Caco-2 (cell line): ENCODE results near the gene TMEM63B. TPM values are rescaled to one million over a fixed set of nuclear protein-coding genes. Genes with fewer than 3 reads are reported as not detected.

Experiments
- BruUV-seq: library from RNA; stranded (reverse); fragments of 400-500 nt; replicated peaks from 2 replicates; lab custom pipeline; 2021; lab: Mats Ljungman, UMichigan
- CTCF ChIA-PET: fragments of 300-600 bp; sonication (Branson Sonifier 250); formaldehyde crosslinking; loops from one replicate; lab custom pipeline; 2022; ENCODE audit warnings: antibody characterized with exemption; lab: Charles Lee
- POLR2A ChIA-PET: fragments of 300-600 bp; sonication (Branson Sonifier 250); formaldehyde crosslinking; loops from one replicate; lab custom pipeline; 2022; ENCODE audit warnings: antibody characterized with exemption; lab: Charles Lee
- DNase-seq, 2 experiments: peaks; one replicate each; pipeline versions ENCODE4 v3.0.0 to v3.0.0-alpha.2; 2020 to 2022
- H3K27me3 ChIP-seq: replicated peaks from 2 replicates; pipeline ENCODE4 v1.6.0; 2011; ENCODE audit warnings: low read length; ENCODE audit not compliant: control insufficient read depth, insufficient read depth
- H3K36me3 ChIP-seq: 2 replicates; pipeline ENCODE4 v1.5.1; 2011; ENCODE audit warnings: low read length; ENCODE audit not compliant: control insufficient read depth, insufficient read depth
- H3K4me1 ChIP-seq: fragments of 250-450 bp; sonication (Bioruptor Pico); 2 replicates; pipeline ENCODE4 v1.5.1; 2020; ENCODE audit warnings: mild to moderate bottlenecking
- H3K4me3 ChIP-seq: 2 replicates; pipeline ENCODE4 v1.5.1; 2011; ENCODE audit warnings: low read depth, mild to moderate bottlenecking, control low read depth, low read length
- H3K9me3 ChIP-seq: fragments of 250-450 bp; sonication (Bioruptor Pico); 2 replicates; pipeline ENCODE4 v1.5.1; 2020; ENCODE audit warnings: mild to moderate bottlenecking, moderate library complexity
- H3K27ac Mint-ChIP-seq: one replicate; pipeline ENCODE4 v1.8.0; 2022; ENCODE audit warnings: mixed read lengths; ENCODE audit not compliant: unreplicated experiment
- H3K27me3 Mint-ChIP-seq: one replicate; pipeline ENCODE4 v1.8.0; 2022; ENCODE audit warnings: mixed read lengths; ENCODE audit not compliant: insufficient read depth, unreplicated experiment
- H3K36me3 Mint-ChIP-seq: one replicate; pipeline ENCODE4 v1.8.0; 2022; ENCODE audit warnings: mild to moderate bottlenecking, mixed read lengths; ENCODE audit not compliant: insufficient read depth, unreplicated experiment
- H3K4me1 Mint-ChIP-seq: one replicate; pipeline ENCODE4 v1.8.0; 2022; ENCODE audit warnings: low read depth, mixed read lengths; ENCODE audit not compliant: unreplicated experiment
- H3K4me3 Mint-ChIP-seq: one replicate; pipeline ENCODE4 v1.8.0; 2022; ENCODE audit warnings: mild to moderate bottlenecking, moderate library complexity, mixed read lengths; ENCODE audit not compliant: unreplicated experiment
- H3K9me3 Mint-ChIP-seq: one replicate; pipeline ENCODE4 v1.8.0; 2022; ENCODE audit warnings: mixed read lengths; ENCODE audit not compliant: unreplicated experiment
- intact Hi-C: fragments of 100-400 bp; cut with micrococcal nuclease; formaldehyde crosslinking; loops from one replicate; pipeline ENCODE4 v1.10.0; 2022; ENCODE audit not compliant: unreplicated experiment
- total RNA-seq: library from RNA; stranded (reverse); gene quantifications from 2 replicates; pipeline ENCODE4 v1.2.3, GENCODE V29; 2022
- TF ChIP-seq, protein P1 (sequence below), 2 experiments: fragments of 200-600 bp in 1 of 2; IDR thresholded peaks; 1 replicate in 1 of 2; 2 replicates in 1 of 2; pipeline versions ENCODE4 v1.5.1 to v1.8.0; 2011 to 2022; ENCODE audit warnings: antibody characterized with exemption in 1 of 2, control low read depth in 1 of 2, inconsistent platforms in 1 of 2, low read depth in 1 of 2, low read length in 1 of 2, mild to moderate bottlenecking in 1 of 2, moderate library complexity in 1 of 2; ENCODE audit not compliant: insufficient read depth in 1 of 2, severe bottlenecking in 1 of 2, unreplicated experiment in 1 of 2

TMEM63B gene
- total RNA-seq, 1 experiment from 2014 or later = 28.2 TPM

- POLR2A ChIA-PET = no interaction called here
- TF ChIP-seq, protein P1, sequence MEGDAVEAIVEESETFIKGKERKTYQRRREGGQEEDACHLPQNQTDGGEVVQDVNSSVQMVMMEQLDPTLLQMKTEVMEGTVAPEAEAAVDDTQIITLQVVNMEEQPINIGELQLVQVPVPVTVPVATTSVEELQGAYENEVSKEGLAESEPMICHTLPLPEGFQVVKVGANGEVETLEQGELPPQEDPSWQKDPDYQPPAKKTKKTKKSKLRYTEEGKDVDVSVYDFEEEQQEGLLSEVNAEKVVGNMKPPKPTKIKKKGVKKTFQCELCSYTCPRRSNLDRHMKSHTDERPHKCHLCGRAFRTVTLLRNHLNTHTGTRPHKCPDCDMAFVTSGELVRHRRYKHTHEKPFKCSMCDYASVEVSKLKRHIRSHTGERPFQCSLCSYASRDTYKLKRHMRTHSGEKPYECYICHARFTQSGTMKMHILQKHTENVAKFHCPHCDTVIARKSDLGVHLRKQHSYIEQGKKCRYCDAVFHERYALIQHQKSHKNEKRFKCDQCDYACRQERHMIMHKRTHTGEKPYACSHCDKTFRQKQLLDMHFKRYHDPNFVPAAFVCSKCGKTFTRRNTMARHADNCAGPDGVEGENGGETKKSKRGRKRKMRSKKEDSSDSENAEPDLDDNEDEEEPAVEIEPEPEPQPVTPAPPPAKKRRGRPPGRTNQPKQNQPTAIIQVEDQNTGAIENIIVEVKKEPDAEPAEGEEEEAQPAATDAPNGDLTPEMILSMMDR (IDR thresholded peaks at IDR 0.05; ENCODE audit: insufficient read depth in 1 of 2, low read depth in 1 of 2, low read length in 1 of 2, severe bottlenecking in 1 of 2, unreplicated experiment in 1 of 2) = no peak
- no peak for DNase-seq
- intact Hi-C loops = no loop called here
- H3K4me1 Mint-ChIP-seq = no peaks in the 10 kb centered on the region
- H3K27ac Mint-ChIP-seq = no peak overlapping the region
- no peaks in the 10 kb centered on the region for H3K27me3 Mint-ChIP-seq
- CTCF ChIA-PET = interaction anchor here (0.8 to 0.9 kb wide), 2 partner anchors 27 to 30 kb away, joined by 7 to 9 read pairs; partner anchors contain the start of gene MYMX
- H3K27me3 ChIP-seq = no peaks in the 10 kb centered on the region
- no TSS peak for BruUV-seq
- no peaks in the 10 kb centered on the region for H3K36me3 Mint-ChIP-seq
- H3K4me3 ChIP-seq = no peak overlapping the region
- no peaks in the 10 kb centered on the region for H3K4me1 ChIP-seq
- H3K9me3 Mint-ChIP-seq = no peaks in the 10 kb centered on the region
- H3K9me3 ChIP-seq = no peaks in the 10 kb centered on the region
- no peak overlapping the region for H3K4me3 Mint-ChIP-seq
- H3K36me3 ChIP-seq = no peaks in the 10 kb centered on the region
Measured at GRCh38 chr6:44189257-44189656, 61.9 kb downstream of the TMEM63B start.

GRCh38 chr6:44190715-44191114 is 63.4 kb downstream of the TMEM63B start:
- Mint-ChIP-seq H3K4me1 (no peaks in the 10 kb centered on the region), H3K4me3 (no peak overlapping the region), H3K36me3 (no peaks in the 10 kb centered on the region), H3K27ac (no peak overlapping the region), H3K9me3 (no peaks in the 10 kb centered on the region), H3K27me3 (no peaks in the 10 kb centered on the region)
- no peak overlapping the region for H3K4me3 ChIP-seq
- H3K27me3 ChIP-seq = no peaks in the 10 kb centered on the region
- no peaks in the 10 kb centered on the region for H3K4me1 ChIP-seq
- TF ChIP-seq, protein P1 (IDR thresholded peaks at IDR 0.05; ENCODE audit: insufficient read depth in 1 of 2, low read depth in 1 of 2, low read length in 1 of 2, severe bottlenecking in 1 of 2, unreplicated experiment in 1 of 2) = no peak
- no TSS peak for BruUV-seq
- CTCF ChIA-PET = interaction anchor here (1.8 kb wide), 1 partner anchor 18 kb away, joined by 4 read pairs; no protein-coding TSS in a partner anchor
- H3K36me3 ChIP-seq = no peaks in the 10 kb centered on the region
- no peaks in the 10 kb centered on the region for H3K9me3 ChIP-seq
- POLR2A ChIA-PET = no interaction called here
- DNase-seq = no peak
- intact Hi-C loops = no loop called here

- Histone ChIP-seq H3K9me3 (no peaks in the 10 kb centered on the region), H3K4me3 (no peak overlapping the region), H3K36me3 (no peaks in the 10 kb centered on the region), H3K4me1 (no peaks in the 10 kb centered on the region), H3K27me3 (no peaks in the 10 kb centered on the region)
- Mint-ChIP-seq H3K4me3 (no peak overlapping the region), H3K36me3 (no peaks in the 10 kb centered on the region), H3K27ac (peak overlapping the region; percentile 1), H3K27me3 (no peaks in the 10 kb centered on the region), H3K4me1 (no peaks in the 10 kb centered on the region), H3K9me3 (no peaks in the 10 kb centered on the region)
- no TSS peak for BruUV-seq
- ChIA-PET CTCF (interaction anchor here (0.6 kb wide), 1 partner anchor 128 kb away, joined by 4 read pairs; no protein-coding TSS in a partner anchor), POLR2A (no interaction called here)
- no peak for DNase-seq
- TF ChIP-seq, protein P1 (IDR thresholded peaks at IDR 0.05; ENCODE audit: insufficient read depth in 1 of 2, low read depth in 1 of 2, low read length in 1 of 2, severe bottlenecking in 1 of 2, unreplicated experiment in 1 of 2) = no peak
- intact Hi-C loops = no loop called here
Measured at GRCh38 chr6:44192428-44193041, 65.2 kb downstream of the TMEM63B start.
